Stimulated activated CD8-positive, alpha-beta memory T cell treated with anti-CD3 and anti-CD28 coated beads, Interleukin-12 subunit alpha, Interleukin-12 subunit beta, amount 100 ng/mL, for 1 hour (primary cell): ENCODE measurements around the gene NIBAN1.
A peak's percentile ranks its signal among the peaks of the same experiment; 100 is the strongest.
"Not testable (repeated sequence)": the region's sequence is repeated elsewhere in the genome, so short reads cannot be mapped to it uniquely, and the experiment has no call there.

ENCODE experiments used
- DNase-seq: peaks from one replicate; pipeline ENCODE4 v3.0.0-alpha.2; 2020; ENCODE audit warnings: low read depth

NIBAN1 gene, protein sequence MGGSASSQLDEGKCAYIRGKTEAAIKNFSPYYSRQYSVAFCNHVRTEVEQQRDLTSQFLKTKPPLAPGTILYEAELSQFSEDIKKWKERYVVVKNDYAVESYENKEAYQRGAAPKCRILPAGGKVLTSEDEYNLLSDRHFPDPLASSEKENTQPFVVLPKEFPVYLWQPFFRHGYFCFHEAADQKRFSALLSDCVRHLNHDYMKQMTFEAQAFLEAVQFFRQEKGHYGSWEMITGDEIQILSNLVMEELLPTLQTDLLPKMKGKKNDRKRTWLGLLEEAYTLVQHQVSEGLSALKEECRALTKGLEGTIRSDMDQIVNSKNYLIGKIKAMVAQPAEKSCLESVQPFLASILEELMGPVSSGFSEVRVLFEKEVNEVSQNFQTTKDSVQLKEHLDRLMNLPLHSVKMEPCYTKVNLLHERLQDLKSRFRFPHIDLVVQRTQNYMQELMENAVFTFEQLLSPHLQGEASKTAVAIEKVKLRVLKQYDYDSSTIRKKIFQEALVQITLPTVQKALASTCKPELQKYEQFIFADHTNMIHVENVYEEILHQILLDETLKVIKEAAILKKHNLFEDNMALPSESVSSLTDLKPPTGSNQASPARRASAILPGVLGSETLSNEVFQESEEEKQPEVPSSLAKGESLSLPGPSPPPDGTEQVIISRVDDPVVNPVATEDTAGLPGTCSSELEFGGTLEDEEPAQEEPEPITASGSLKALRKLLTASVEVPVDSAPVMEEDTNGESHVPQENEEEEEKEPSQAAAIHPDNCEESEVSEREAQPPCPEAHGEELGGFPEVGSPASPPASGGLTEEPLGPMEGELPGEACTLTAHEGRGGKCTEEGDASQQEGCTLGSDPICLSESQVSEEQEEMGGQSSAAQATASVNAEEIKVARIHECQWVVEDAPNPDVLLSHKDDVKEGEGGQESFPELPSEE

DNA sequence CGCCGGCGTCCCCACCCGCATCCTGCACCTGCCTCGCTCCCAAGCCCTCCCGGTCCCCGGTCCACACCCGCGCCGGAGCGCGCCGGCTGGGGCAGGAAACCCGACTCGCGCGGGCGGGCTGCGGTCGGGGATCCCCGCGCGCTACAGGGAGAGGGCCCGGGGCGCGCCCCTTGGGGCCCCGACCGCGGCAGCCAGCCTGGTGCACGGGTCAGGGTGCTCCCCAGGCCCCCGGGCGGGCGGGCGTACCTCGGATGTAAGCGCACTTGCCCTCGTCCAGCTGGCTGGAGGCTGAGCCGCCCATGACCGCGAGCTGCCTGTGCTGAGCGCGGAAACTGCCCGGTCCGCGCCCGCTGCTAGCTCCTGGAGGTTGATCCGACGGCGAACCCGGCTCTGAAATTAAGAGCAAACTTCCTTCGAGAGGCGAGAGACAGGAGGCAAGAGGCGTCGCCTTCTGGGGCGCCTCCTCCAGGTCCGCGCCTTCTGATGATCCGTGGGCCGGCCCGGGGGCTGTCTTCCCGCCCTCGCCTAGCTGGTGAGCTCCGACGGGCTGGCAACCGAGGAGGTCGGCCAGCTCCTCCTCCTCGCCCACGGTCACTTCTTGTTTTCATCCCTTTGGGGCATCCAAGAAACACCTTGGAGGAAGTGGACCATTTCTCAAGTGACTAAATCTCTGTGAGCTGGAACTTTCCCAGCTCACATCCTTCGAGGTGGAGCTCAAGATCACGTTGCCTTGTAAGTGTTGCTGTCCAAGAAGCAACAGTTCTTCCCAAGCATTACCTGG, at the start of gene NIBAN1:
NIBAN1 (minus strand) TSS at position 453 of the 781 bp plus-strand sequence; CDS start at position 301, 152 bp downstream.
- DNase-seq = peak; percentile 35

DNA sequence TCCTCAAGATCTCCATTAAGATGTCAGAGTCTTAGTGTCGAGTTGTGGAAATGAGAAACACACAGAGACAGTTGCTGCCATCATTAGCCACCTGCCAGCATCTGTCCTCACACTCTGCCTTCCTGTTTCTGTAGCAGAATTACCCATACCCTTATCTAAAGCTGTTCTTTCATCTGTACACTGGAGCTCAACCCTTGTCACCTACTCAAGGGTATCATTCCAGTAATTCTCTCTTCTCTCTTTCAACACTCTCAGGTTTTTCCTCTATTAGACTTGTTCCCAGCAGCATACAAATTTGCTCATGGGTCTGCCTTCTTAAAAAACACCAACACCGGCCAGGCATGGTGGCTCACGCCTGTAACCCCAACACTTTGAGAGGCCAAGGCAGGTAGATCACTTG, 43.7 kb upstream of the NIBAN1 start:
- no peak for DNase-seq

DNA sequence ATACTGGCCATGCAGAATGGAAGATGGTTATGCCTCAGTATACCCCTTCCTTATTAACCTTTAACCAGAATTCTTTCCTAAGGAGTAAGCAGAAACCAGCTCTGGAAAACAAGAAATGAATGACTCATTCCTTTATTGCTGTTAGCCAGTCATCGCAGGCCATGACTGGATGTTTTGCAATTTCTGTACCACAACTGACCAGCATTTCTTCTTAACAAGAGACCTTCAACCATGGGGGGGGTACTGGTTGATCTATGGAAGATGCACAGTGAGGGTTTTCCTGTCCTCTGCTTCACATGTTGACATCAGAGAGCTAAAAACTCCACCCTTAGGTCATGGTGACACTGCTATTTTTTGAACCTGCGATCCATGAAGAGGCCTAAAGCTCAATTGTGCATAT, 43.0 kb upstream of the NIBAN1 start:
- no peak for DNase-seq

DNA sequence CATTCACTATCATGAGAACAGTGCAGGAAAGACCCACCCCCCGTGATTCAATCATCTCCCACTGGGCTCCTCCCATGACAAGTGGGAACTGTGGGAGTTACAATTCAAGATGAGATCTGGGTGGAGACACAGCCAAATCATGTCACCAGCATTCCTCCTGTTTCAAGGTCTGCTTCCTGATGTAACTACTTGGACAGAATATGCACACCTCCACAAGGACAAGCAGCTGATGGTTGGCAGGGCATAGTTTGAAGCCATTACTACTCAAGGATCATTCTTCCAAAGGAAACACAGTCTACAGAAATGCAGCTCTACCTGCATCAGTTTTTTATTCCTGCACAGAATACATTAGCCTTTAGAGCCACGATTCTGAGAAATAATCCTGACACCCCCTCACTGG, 42.6 kb upstream of the NIBAN1 start:
- DNase-seq = no peak

DNA sequence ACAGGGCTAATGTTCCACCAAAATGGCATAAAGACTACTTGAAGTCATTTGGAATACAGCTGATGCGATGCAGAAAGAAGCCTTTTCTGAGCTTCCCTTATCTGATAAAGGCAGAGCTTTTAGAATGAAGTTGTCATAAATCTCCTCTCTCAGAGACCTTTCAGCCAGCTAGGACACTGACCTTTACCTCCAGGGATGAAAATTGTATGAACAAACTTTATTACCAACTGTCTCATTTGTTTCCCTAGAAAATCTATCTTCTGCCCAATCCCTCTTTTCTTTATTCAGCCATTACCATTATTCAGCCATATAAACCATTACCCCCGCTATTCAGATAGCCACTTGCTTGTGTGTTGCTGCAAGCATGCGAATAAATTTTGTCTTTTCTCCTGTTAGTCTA, 41.3 kb upstream of the NIBAN1 start:
- DNase-seq = no peak

DNA sequence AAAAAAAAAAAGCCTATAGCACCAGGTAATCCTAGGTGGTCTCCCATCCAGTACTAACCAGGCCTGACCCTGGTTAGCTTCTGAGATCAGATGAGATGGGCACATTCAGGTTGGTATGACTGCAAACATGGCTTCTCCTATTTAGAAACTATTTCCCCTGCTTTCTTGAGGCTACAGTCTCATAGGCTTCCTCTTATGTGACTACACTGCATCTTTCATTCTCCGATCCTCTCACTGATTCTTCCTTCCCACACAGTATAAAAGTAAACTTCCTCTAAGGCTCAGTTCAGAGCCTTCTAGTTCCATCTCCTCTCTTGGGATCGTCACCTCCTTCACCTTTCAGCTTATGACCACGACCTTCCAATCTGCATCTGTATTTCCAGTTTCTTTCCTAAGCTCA, 40.6 kb upstream of the NIBAN1 start:
- DNase-seq = no peak

DNA sequence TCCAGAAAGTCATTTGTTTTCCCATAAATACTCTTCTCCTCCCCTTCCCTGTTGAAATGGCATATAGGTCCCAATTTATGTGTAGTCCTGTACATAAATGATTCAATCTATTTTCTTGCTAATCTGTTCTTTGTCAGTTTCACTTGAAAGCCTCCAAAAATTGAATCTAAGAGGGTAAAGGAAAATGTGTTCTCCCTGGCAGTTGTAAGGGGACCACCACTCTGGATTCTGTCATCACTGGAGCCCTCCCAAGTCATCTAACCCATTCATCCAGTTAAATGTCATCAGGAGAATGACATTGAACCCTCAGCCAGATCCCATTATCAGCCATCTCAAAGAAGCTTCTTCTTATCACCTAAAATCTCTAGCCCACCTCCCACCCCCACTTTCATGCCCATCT, 36.1 kb upstream of the NIBAN1 start:
- no peak for DNase-seq

DNA sequence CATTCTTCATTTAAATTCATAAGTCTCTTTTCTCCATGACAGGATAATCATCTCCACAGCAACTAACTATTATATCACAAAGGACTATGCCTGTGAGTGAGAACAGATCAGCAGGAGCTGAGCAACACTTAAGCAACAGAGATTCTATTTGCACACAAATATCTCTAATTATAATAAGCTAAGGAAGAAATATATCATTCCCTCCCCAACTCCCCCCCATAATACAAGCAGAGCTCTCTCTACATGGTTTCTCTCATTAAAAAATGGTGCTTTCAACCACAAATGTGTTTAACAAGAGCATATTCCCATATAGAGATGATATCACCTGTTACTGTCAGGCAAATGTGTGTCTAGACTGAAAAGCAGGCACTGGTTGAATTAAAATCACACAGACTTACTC, 34.5 kb upstream of the NIBAN1 start:
- DNase-seq = no peak

DNA sequence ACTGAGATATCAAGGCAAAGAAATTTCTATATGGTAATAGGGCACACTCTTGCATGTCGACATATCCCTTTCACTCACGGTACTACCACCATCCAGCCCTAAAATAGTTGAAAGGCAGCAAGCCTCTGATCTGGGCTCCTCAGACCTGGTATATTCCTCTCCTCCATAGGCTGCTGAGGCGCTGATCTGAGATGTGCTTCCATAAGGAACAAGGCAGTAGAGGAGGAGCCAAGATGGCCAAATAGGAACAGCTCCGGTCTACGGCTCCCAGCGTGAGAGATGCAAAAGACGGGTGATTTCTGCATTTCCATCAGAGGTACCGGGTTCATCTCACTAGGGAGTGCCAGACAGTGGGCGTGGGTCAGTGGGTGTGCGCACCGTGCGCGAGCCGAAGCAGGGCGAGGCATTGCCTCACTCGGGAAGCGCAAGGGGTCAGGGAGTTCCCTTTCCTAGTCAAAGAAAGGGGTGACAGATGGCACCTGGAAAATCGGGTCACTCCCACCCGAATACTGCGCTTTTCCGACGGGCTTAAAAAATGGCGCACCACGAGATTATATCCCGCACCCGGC, 27.1 kb upstream of the NIBAN1 start:
- DNase-seq = not testable (repeated sequence)

DNA sequence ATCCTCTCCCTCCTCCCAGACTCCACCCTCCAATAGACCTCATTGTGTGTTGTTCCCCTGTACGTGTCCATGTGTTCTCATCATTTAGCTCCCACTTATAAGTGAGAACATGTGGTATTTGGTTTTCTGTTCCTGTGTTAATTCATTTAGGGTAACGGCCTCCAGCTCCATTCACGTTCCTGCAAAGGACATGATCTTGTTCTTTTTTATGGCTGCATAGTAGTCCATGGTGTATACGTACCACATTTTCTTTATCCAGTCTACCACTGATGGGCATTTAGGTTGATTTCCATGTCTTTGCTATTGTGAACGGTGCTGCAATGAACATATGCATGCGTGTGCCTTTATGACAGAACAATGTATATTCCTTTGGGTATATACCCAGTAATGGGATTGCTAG, 25.7 kb upstream of the NIBAN1 start:
- not testable (repeated sequence) for DNase-seq

DNA sequence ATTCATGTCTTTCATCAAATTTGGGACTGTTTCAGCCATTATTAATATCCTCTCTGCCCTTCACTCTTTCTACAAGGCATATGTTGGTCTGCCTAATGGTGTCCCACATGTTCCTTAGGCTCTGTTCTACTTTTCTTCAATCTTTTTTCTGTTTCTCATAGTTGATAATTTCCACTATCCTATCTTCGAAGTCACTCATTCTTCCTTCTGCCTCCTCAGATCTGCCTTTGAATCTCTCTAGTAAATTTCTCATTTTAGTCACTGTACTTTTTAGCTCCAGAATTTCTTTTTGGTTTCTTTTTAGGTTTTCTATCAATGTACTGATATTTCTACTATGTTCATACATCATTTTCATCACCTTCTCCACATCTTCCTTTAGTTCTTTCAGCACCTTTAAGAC, 20.0 kb upstream of the NIBAN1 start:
- no peak for DNase-seq

DNA sequence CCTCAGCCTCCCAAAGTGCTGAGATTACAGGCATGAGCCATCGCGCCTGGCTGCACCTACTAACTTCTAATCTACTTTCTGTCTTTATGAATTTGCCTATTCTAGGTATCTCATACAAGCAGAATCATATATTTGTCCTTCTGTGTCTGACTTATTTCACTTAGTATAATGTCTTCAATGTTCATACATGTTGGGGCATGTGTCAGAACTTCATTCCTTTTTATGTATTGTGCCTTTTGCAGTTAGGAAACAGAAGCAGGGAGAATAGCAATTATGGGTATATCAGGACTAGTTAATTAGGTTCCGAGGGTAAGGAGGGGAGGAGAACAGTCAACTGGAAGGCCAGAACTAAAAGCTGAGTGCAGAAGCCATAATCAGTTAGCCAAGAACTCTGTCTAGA, 18.0 kb upstream of the NIBAN1 start:
- DNase-seq = no peak

DNA sequence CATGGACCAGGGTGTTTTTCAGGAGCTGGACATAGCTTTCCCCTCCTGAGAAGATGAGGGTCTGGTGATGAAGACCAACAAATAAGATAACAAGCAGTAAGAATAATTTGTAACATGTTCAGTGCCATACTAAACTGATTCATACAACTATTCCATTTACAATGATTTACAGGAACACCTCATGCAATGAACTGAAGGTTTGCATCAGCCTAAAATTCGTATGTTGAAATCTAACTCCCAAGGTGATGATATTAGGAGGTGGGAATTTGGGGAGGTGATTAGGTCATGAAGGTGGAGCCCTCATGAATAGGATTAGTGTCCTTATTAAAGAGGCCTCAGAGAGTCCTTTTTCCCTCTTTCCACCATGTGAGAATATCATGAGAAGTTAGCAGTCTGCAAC, 15.9 kb upstream of the NIBAN1 start:
- no peak for DNase-seq

DNA sequence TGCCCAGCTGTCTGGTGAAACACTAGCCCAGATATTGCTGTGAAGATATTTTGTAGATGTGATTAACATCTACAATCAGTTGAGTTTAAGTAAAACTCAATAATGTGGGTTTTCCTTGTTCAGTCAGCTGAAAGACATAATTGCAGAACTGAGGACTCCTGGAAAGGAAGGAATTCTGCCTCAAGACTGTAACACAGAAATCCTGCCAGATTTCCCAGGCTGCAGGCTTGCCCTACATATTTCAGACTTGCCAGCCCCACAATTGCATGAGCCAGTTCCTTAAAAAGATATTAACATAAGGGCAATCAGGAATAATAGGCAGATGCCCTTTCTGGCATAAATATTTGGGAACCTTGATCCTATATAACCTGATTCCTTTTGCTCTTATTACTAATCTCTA, 14.2 kb upstream of the NIBAN1 start:
- no peak for DNase-seq

DNA sequence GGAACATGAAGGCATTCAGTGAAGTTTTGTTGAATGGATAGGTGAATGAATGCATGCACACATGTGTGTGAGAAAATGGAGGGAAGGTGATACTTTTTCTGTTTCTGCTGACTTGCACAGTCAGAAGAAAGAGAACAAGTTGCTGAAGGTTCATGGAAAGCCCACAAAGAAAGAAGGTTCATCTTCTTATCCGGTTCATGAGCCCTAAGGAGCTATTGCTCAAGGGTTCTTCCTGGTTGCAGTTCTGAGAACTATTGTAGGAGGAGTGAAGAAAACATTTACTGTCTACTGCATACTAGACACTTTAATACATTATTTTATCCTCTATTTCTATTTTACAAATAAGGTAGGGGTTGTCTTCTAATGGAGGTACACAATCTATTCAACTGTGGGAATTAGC, 13.4 kb upstream of the NIBAN1 start:
- DNase-seq = no peak

DNA sequence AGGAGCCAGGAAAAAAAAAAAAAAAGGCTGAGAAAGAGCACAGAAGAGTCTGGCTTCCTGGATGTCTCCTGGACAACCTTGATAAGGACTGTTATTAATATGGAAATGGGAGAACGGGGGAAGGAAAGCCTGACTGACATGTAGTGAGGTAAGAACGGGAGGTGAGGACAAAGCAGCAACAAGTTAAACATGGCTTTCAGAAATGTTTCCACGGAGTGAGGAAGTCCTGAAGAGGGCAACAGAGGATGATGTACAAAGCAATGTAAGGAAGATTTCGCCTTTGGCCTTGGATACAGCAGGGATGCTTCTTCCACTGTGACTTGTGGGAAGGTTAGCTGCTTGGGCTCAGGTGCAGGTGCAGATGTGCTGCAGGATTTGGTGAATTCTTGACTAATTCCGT, 11.9 kb upstream of the NIBAN1 start:
- DNase-seq = no peak

DNA sequence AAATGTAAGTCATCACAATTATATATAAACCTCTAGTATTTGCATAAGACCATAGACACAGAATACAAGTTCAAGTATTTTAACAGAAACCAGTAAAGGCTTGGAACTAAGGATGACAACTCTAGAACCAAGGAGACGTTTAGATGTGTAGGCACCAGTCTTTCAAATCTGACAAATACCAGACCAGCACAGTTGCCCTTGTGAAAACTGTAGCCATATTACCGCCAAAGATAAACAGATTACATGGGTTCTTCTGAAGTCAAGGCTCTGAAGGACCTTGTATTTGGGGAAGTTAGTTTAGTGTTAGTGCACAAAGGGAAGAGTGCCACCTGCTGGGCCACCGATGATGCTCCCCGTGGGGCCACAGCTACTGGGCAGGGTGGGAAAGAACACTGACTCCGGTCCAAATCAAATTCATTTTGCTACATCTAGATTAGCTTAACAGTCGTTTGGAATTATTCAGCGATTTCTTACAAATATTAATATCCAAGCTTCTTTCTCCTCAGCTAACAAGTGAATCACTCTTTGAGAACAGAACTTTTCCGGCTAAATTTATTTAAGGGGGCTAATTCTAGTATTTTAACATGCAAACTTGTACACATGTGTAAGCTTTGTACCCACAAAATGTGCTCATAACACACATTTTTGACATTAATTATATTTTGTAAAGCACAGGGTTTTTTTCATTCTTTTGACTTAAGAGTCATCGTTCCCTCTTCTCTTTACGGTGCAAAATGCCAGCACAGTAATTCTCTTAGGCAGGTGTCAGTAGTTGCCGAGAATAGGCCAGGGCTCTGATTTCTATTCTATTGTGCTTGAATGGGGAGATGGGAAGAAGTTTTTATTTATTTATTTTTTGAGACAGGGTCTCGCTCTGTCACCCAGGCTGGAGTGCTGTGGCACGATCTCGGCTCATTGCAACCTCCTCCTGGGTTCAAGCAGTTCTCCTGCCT, 8.0 kb upstream of the NIBAN1 start:
- DNase-seq = peak; percentile 64

DNA sequence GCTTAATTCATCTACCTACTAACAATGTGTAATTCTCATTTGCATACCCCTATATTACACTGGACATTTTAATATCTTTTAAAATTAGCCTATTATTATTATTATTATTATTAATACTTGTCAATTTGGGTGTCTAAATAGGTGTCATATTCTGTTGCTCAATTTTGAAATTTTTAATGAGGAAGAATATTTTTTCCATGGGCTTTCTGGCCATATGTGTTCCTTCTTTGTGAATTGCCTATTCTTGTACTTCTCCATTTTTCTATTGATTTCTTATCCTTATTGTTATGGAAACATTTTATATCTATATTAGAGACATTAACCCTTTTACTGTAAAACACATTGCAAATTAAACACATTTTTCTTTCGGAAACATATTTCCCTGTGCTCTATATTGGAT, 6.4 kb upstream of the NIBAN1 start:
- DNase-seq = no peak

DNA sequence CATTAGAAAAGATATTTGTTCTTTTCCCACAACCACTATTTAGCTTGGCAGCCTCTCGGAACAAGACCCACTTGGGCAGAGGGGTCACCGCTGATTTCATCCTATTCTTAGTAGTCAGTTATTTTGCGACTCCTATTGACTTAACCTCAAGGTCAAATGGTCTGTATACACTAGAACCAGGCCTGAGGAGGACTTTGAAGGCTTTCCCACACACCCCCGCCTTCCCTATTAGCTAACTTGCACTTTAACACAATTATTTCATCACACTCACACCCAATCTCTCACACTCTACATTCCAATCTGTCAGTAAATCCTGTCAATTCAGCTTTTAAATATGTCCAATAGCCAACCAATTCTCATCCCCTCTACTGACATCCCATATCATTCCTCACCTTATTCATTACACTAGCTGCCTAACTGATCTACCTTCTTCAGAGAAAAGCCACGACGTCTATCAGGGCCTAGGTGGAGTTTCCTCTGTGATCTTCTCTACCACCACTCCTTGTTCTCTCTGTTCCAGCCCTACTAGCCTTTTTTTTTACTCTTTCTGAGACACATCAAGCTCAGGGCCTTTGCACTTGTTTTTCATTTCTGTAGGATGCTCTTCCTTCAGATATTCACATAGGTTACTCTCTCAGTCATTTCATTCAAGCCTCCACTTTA, 1.0 kb upstream of the NIBAN1 start:
- DNase-seq = no peak

DNA sequence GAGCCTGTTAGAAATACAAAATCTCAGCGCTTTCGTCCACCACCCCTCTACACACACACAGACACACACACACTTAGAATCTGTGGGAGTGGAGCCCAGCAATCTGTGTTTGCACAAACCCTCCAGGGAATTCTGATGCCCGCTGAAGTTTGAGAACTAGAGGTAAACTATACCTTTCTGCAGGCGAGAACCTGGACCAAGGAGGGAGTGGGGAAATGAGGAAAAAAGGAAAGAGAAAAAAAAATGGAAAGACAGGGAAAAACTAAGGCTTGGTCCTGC, 468 bp upstream of the NIBAN1 start:
- no peak for DNase-seq
